IPS-NIHi7 (cell line): ENCODE data around the gene CRBN.

ENCODE experiments used
- DNase-seq: peaks from one replicate; pipeline ENCODE4 v3.0.0; 2012; ENCODE audit warnings: mixed read lengths; ENCODE audit errors: extremely low spot score

Gene CRBN

DNA sequence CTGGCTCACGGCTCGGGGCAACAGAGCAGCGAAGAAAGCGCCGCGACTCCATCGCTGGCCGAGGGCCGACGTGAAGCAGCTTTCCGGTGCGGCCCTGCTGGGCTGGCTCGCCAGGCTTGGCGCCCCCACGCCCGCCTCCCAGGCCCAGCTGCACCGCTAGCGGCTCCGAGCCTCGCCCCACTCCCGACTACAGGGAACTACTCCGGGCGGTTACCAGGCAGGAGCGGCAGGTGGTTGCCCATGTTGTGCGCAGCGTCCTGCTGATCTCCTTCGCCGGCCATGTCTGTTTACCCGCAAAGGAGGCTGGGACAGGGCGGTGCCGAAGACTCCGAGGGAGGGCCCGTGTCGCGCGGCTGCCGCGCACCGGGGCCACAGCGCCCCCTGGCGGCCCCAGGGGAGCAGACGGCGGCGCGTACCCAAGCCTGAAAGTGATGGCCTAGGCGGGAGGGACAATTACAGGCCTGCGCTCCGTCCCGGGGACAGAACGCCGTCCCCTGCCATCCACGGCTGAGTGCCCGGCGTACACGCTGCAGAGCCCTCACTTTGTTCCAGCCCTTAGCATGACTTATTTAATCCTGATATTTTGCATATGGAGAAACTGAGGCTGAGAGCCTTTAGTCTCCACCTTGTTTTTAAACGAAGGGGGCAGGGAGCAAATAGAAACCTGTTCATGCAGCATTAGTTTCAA lies at the start of gene CRBN:
Gene CRBN (minus strand): TSS at position 285 of the 688 bp plus-strand sequence. CDS start 4 bp downstream, at position 281.
- DNase-seq, result peak; percentile 97

DNA sequence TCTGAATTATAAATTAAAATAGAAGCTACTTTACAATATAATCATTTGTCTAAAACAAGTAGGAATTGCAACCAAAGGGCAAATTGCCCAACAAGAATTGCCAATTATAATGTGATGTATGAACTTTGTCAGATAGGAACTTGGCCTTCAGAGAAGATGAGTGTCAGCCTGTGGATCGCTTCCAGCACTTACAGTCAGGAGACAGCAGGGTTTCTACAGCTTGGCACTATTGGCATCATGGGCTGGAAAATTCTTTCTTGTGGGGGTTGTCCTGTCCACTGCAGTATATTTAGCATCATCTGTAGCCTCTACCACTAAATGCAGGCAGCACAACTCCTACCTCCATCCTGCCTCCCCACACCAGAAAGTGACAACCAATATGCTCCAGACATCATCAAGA lies 48.1 kb upstream of the CRBN start:
- no peak for DNase-seq

DNA sequence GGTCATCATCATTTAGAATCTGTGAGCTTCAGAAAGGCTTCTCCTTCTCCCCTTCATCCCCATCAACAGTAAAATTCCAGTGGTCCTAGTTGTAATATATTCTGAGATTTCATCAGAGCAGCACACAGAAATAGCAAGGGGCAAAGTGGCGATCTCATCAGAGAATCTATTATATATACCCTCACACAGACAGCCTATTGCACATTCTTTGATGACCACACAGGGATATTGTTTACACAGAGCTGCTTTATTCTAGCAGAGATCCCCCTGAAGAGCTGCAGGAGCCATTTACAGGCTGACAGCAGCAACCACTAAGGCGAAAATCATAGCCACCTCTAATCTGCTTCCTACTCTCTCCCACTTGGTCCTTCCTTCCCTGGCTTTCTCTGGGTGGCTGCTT lies 42.0 kb upstream of the CRBN start:
- no peak for DNase-seq

DNA sequence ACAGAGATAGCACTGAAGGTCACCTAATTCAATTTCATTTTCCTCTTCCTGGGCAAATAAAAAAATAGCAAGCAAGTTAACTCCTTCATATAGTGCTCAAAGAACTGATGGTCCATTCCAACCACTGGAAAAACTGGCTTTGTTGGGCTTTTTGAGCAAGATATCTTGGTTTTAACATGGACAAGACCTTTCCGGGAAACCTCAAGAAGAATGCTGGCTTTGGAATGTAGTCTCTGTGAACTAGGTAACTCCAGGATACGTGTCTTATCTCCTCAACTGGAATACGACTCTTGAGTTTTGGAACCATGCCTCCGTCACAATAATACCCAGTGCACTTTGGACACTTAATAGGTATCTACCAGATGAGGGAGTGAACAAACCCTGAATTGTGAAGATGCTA lies 36.9 kb upstream of the CRBN start:
- no peak for DNase-seq

DNA sequence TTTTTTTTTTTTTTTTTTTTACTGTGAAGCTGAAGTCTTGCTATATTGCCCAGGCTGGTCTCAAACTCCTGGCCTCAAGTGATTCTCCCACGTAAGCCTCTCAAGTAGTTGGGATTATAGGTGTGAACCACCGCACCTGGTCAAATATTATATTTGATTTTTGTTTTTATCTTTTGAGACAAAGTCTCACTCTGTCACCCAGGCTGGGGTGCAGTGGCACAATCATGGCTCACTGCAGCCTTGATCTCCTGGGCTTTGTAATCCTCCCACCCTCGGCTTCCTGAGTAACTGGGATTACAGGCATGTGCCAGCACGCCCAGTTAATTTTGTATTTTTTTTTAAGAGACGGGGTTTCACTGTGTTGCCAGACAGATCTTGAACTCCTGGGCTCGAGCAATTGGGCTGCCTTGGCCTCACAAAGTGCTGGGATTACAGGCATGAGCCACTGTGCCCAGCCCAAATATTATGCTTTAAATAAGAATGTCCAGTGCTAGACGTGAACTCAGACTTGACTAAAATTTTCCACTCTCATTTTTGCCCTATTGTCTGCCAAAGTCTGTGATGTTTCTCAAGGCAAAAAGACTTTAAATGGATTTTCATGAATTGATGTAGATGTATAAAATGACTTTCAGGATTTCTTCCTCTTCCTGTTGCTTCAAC lies 33.4 kb upstream of the CRBN start:
- DNase-seq, result no peak

DNA sequence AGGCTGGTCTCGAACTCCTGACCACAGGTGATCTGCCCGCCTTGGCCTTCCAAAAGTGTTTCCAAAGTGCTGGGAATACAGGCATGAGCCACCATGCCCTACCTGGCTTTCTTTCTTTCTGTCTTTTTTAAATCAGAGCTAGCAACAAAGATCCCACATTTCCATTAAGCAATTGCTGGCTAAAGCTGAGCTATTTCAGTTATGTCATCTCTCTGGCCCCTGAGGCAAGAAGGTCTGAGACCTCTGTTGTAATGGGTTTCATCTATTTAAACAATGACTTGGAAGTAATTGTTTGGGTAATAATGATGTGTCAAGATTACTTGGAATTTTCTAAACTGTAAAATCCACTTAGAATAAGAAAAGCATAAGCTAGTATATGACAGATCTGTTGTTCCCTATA lies 30.2 kb upstream of the CRBN start:
- no peak for DNase-seq

DNA sequence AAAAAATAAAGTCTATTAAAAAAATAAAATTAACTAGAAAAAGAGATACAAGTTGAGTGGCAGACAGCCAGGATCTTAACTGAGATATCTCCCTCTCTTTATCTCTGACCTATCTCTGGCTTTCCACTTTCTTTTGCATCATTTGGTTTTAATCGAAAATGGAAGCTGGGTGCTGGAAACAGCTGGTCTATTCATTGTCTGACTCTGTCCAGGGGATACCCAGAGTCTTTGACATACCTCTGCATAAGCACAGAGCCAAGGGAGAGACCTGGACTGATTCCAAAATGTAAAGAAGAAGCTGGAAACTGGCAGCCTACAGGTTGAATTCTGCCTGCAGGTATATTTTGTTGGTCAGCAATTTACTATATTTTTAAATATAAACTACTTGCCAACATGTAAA lies 29.6 kb upstream of the CRBN start:
- no peak for DNase-seq

DNA sequence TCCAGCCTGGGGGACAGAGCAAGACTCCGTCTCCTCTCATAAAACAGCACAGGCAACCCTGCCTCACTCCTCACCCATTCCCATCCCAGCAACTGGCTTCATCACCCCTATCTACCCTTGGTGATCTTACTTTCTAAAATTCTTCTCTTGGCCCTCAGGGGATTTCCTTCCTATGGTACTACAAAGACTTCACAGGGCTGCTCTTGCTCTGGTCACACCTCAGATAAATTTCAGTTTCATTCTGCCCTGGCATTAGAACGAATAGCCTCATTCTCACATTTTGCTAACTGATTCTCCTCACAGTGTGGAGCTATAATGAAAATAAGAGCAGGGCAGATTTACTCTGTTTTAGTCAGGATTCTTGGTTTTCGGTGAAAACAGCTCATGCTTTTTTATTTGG lies 22.1 kb upstream of the CRBN start:
- DNase-seq, result no peak

DNA sequence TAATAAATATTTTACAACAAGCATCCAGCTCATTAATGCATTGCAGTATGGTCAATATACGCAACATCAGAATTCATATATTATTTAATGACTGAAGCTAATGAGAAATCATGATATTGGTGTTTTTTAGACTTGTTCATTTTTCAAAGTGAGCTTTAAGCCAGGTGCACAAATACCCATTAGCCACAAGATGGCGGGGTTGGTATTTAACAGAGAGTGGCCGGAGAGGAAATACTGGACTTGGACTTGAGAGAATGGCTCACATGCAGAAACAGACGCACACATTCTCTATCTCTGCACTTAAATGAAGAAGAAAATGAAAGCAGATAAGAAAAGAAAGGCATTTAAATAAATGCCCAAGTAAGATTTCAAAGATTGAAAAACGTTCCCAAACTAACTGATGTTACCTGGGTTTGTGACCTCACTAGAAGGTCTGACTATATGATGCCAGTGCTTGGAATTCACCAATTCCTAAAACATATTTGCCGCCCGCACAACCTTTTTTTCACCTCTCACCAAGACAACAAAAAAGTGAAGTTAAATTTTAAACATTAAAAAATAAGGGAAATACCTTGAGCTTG lies 21.2 kb upstream of the CRBN start:
- DNase-seq, result peak; percentile 47

DNA sequence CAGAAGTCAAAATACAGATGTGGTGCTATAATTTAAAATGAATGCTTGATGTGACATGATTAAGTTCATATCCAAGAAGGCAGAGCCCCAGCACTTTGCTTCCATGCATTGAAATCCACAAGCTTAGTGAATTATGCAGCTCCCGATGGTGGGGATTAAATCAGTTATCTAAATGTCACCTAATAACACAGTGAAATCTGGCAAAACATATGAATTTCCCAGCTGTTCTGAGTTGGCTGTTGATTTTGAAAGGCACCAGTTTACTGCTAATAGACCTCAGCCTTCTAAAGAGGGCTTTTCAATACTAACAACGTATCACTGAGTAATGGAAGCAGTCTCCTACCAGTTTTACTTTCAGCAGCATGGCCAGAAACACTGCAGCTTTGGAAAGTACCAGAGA lies 19.8 kb upstream of the CRBN start:
- no peak for DNase-seq

DNA sequence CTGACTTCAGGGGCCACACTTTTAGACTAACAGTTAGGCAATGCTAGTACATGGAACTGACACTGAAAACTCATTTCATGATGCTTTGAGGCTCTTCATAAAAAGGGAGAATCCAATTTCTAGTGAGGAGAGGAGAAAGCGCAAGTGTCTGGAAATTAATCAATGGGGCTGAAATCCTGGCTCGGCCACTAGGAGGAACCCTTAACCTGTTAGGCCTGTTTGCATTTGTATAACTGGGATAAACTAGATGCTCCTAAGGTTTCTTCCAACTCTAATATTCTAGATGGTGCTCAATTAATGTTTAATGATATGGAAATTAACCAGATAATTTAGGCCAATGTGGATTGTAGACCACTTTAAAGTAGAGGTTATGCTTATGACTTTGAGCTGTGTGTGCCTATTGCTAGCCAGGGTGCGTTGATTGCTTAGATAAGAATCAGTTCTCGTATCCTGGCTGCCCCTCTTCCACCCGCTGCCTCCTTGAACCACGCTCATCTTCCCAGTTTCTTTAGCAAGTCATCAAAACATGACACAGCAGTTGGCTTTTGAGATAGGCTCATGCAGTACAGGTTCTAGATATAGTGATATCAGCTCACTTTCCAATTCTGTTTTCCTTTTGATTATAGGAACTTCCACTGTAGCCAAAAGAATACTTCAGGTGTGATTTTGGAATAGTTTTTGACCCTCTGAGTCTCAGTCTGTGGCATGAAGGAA lies 16.8 kb upstream of the CRBN start:
- peak; percentile 40 for DNase-seq

DNA sequence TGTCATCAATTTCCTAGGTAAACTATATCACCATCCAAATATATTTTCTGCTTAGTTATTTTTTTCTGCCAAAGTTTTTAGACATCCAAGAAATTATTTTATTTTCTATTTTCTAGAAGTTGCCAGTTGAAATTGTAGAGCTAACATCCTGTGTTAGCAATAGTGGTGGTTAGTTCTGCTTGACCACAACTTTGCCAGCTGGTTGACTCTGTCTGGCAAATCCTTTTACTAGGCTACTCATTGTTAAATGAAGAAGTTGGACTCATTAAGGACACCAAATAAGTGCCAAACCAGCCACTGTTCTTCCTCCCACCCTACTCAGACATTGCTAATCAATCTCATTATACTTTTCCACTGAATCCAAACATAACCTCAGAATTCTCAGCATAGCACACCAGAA lies 15.4 kb upstream of the CRBN start:
- no peak for DNase-seq

DNA sequence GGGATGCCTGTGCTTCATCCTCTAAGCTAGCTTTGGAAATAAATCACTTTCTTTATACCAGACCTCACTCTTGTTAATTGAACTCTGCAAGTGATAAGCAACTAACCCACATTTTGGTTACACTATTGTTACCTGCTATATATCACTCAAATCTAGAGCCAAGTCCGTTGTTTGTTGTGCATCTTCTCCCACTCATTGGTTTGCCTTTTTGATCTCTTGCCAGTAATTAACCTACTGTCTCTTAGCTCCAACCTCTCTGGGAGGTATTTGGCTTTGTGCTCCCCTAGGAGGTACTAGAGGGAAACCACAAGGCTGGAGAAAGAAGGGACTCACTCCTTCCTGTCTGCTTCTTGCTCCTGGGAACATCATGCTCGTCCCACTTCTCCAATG lies 12.8 kb upstream of the CRBN start:
- DNase-seq, result no peak

DNA sequence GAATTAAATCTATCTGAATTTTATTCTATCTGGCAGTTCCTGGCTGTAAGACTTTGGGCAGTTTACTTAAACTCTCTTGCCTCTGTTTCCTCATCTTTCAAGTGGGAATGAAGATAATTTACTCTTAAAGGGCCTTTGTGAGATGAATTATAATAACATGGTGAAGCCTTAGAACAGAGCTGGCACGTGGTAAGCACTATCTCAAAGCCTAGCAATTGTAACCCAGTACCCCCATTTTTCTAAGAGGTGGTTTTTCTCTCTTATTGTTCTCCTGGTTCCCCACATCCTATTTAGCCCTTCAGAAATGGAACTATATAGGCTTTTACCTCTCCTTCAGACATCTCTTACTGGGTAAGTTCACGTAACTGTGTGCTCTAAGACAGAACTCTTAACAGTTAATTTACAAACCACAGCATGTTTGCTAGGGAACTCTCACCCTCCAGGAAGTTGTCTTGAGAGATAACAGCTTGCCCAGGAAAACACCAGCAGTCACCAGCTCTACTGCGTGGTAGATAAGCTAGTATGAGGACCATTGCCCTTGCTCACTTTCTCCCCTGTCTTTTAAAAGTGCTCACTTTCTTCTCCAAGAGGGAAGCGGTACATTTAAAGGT lies 12.3 kb upstream of the CRBN start:
- peak; percentile 16 for DNase-seq

DNA sequence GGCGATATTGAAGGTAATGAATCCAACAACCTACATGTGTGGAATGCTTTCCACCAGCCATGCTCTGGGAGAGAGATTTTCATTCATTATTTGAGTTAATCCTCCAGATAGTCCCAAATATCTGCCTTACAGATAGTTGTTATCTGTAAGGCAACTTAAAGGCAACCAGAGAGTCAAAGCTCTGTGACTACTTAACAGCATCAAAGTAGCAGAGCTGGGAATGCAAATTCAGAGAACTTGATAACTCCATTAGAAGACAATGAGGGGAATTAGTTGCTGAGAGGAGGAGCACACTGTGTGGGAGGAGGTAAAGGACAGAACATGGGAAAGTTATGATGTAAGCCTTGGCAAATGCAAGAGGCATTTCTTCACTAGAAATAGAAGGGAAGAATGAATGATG lies 10.5 kb upstream of the CRBN start:
- no peak for DNase-seq

DNA sequence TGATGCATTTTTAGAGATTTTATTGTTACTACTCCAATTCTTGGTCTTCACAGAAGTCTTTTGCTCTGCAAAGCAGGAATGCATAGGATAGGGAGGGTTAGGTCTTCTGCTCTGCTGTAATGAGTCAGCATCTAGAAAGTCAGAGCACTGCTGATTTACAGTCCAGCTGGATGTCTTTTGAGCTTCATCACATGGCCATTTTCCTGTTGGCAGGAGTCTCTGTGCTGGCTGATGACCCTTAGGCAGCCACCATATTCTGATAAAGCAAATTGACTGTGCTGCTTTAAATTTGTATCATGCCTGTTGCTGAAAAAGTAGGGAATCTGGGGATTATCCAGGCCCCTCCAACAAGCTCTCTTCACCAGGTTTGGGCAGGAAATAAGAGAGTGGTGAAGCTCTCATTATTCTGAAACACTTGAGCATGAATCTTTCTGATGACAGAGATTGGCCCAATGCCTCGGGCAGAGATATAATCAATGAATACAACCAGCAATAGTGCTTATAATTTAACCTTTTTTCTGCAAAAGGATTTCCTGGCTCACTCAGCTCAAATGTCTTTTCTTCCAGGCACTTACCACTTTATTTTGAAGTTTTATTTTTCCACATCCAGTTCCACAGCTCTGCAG lies 9.7 kb upstream of the CRBN start:
- DNase-seq, result no peak

DNA sequence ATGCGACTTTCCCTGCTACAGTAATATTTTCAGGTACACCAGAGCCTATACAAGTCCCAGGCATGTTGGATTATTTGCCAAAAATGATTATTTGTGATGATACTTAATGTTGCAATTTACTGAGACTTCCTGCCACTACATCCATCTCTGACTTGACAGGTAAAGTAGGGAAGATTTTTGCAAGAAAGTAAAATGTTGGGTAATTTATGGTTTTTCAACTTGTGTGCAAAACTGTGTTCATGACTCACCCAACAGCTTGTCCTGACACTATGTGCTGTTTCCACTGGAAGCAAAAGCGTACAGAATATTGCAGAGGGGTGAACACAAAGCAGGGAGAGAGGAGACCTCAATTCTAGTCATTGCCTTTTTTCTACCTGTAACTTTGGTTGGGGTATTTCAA lies 5.4 kb upstream of the CRBN start:
- DNase-seq, result no peak

DNA sequence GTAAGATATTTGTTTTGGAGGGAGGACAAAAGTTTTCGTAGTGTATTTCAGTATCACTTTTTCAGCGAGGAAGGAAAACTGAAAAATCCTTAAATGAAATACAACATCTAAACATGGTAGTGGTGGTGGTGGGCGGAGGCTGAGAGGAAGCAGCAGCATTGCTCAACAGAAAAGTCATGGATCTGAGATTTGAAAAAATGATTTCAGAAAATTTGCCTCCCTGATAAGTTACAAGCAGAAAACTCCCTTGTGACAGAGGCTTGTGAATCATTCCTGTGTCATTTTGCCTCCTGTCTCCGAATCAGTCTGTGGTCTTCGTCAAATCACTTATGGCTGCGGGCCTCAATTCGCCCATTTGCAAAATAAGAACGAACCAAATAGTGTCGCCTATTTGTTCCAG lies 965 bp upstream of the CRBN start:
- no peak for DNase-seq

DNA sequence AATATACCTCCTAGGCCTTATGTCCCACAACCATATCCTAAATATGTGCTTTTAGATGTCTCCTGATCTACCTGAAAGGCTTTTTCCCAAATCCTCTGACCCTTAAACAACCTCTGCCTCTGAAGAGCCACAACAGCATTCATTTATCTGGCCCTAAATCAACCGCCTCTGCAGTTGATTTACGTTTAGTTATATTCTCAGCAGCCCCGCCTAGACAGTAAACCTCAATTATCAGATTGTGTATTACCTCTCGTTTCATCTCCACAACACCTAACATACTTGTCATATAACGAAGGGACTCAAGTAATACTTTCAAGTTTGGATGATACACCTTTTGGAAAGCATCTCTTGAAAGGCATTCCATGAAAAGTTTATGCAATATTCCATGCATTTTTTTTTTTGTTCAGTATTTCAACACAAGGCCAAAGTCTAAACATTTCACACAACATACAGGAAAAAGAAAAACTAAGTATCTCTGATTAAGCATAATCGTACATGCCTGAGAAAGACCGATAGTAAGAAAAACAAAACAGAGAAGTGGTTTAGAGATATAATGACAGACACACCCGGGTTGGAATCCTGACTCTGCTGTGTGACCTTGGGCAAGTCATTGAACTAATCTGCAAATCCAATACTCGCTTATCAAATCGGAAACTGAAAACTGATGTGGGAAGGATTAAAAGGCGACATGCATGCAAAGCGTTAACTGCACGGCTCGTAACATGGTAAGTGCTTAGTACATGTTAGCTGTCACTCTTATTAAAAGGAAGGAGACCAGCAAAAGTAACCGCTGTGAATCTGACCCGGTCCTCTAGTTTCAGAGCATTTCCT lies 778 bp downstream of the CRBN start:
- DNase-seq, result no peak

DNA sequence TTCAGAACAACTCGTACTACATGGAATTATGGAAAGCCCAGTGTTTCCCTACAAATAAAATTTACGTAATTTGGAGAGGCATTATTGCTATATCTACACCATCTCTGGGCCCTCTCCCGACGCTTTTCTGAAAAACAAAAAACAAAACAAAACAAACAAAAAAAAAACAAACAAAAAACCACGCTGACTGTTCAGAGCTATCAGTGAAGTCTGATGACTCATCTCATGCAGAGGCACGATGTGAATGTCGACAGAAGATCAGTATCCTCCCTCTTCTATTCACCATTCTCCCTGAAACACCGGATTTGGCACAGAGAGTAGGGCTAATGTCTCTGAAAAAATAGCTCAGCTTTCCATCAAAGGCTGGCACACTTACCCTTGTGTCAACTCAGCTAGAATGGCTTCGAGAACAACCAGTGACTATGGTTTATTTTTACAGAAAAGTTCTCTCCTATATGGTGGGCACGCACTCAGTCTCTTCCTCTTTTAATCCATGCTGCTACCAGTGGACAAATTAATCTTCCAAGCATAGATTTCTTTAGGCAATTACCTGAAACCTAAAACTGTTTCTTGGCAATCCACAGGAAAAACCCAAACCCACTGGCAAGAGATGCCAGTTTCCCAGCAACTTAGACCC lies 1.5 kb downstream of the CRBN start:
- DNase-seq, result no peak

DNA sequence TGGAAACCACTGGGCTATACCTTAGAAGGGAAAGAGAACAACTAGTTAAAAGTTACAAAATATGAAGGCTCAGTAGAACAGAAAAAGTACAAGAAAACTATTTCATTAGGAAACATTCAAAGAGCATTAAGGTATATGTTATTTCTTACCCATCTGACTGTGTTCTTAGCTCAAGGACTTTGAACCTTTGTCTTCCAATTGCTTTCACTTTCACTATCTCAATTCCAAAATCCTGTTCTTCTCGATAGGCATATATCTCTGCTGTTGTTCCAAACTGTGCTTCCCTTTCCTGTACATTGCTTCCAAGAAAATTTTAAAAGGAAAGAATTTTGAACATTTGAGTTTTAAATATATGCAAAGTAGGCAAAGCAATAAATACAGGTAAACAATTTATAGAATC lies 6.9 kb downstream of the CRBN start:
- DNase-seq, result no peak
